Measurements from ENCODE around the gene EFL1. TPM values are rescaled to one million over a fixed set of nuclear protein-coding genes. Genes with fewer than 3 reads are reported as not detected.
"Not testable (repeated sequence)": the region's sequence is repeated elsewhere in the genome, so short reads cannot be mapped to it uniquely, and the experiment has no call there.

Gene EFL1
- total and polyA plus RNA-seq, 2 donors (not counting 3 experiments of a cell fraction or from before 2014, with no cell fraction given) = 6.6 to 21.9 TPM

- BruUV-seq (replicated peaks) = no TSS peak
- Histone ChIP-seq H3K79me2 (ENCODE audit: control insufficient read depth, insufficient read depth, low read length) (no peaks in the 10 kb centered on the region), H3K9me3 (replicated peaks; ENCODE audit: control insufficient read depth, insufficient read depth, low read length) (no peaks in the 10 kb centered on the region), H4K20me1 (replicated peaks; ENCODE audit: control insufficient read depth, extremely low read depth, insufficient read depth, low read length) (no peaks in the 10 kb centered on the region), H3K36me3 (ENCODE audit: control insufficient read depth in 2 of 2, extremely low read depth in 1 of 2, insufficient read depth in 2 of 2, low read length in 2 of 2) (no peaks in the 10 kb centered on the region), H3K27me3 (ENCODE audit: control insufficient read depth in 2 of 2, insufficient read depth in 2 of 2, low read length in 2 of 2) (no peaks in the 10 kb centered on the region), H3K27ac (ENCODE audit: insufficient read depth, low read depth, low read length) (no peak overlapping the region), H2AFZ (ENCODE audit: low read depth, low read length) (no peak overlapping the region), H3K9ac (replicated peaks; ENCODE audit: extremely low read depth, insufficient read depth, low read length) (no peak overlapping the region), H3K4me2 (ENCODE audit: insufficient read depth, low read length) (no peak overlapping the region), H3K4me1 (ENCODE audit: control insufficient read depth, extremely low read depth, insufficient read depth, low read length) (no peaks in the 10 kb centered on the region), H3K9me1 (replicated peaks; ENCODE audit: control insufficient read depth, extremely low read depth, insufficient read depth, low read length) (no peaks in the 10 kb centered on the region), H3K4me3 (replicated peaks in 1 of 3; ENCODE audit: insufficient read depth in 1 of 3, low read depth in 1 of 3, low read length in 3 of 3) (no peak overlapping the region)
- TF ChIP-seq JUN (IDR thresholded peaks at IDR 0.05; ENCODE audit: borderline replicate concordance, insufficient read depth, insufficient read length, low read depth) (peak; percentile 12), GATA2 (IDR thresholded peaks at IDR 0.05; ENCODE audit: insufficient read depth, insufficient read length, low read depth, low read length) (no peak), CTCF (IDR thresholded peaks at IDR 0.05; ENCODE audit: extremely low read depth in 1 of 2, insufficient read depth in 1 of 2, low read depth in 1 of 2, low read length in 2 of 2) (no peak), MYC (IDR thresholded peaks at IDR 0.05; ENCODE audit: low read depth, low read length) (no peak), FOS (IDR thresholded peaks at IDR 0.05; ENCODE audit: borderline replicate concordance, insufficient read depth, low read length) (peak; percentile 24), EZH2 (IDR thresholded peaks at IDR 0.05; ENCODE audit: borderline replicate concordance, low read depth, low read length, severe bottlenecking) (no peak)
- ChIA-PET POLR2A (no interaction called here), CTCF (no interaction called here)
- no peak for FAIRE-seq
- no peak for DNase-seq (ENCODE audit: low read depth, low spot score)
- dilution Hi-C loops (cut with MboI; ENCODE audit: extremely low pct_ligation_motif_present, low sequenced_read_pairs) = no loop called here
- intact Hi-C loops (cut with micrococcal nuclease) = no loop called here
These were observed 33.8 kb downstream of the EFL1 start for GRCh38 chr15:82228750-82229149.

GRCh38 chr15:82221535-82221934 is 41.0 kb downstream of the EFL1 start:
- H3K4me2 ChIP-seq (ENCODE audit: insufficient read depth, low read length); H3K9ac ChIP-seq (replicated peaks; ENCODE audit: extremely low read depth, insufficient read depth, low read length); dilution Hi-C loops (cut with MboI; ENCODE audit: extremely low pct_ligation_motif_present, low sequenced_read_pairs); H3K27ac ChIP-seq (ENCODE audit: insufficient read depth, low read depth, low read length); FAIRE-seq; intact Hi-C loops (cut with micrococcal nuclease); BruUV-seq (replicated peaks); H2AFZ ChIP-seq (ENCODE audit: low read depth, low read length); H3K4me3 ChIP-seq (replicated peaks in 1 of 3; ENCODE audit: insufficient read depth in 1 of 3, low read depth in 1 of 3, low read length in 3 of 3); H3K9me3 ChIP-seq (replicated peaks; ENCODE audit: control insufficient read depth, insufficient read depth, low read length); POLR2A ChIA-PET; H3K36me3 ChIP-seq (ENCODE audit: control insufficient read depth in 2 of 2, extremely low read depth in 1 of 2, insufficient read depth in 2 of 2, low read length in 2 of 2); H3K79me2 ChIP-seq (ENCODE audit: control insufficient read depth, insufficient read depth, low read length); H3K9me1 ChIP-seq (replicated peaks; ENCODE audit: control insufficient read depth, extremely low read depth, insufficient read depth, low read length); H3K27me3 ChIP-seq (ENCODE audit: control insufficient read depth in 2 of 2, insufficient read depth in 2 of 2, low read length in 2 of 2); H4K20me1 ChIP-seq (replicated peaks; ENCODE audit: control insufficient read depth, extremely low read depth, insufficient read depth, low read length); H3K4me1 ChIP-seq (ENCODE audit: control insufficient read depth, extremely low read depth, insufficient read depth, low read length): not testable (repeated sequence)
- TF ChIP-seq CTCF (IDR thresholded peaks at IDR 0.05; ENCODE audit: extremely low read depth in 1 of 2, insufficient read depth in 1 of 2, low read depth in 1 of 2, low read length in 2 of 2) = peak; percentile 22 to 32
- peak; percentile 8 for DNase-seq (ENCODE audit: low read depth, low spot score)
- CTCF ChIA-PET = interaction anchor here (0.6 to 1.0 kb wide), 4 partner anchors 38 to 122 kb away, joined by 3 to 7 read pairs (median 3); no protein-coding TSS in a partner anchor

- H3K27ac ChIP-seq (ENCODE audit: insufficient read depth, low read depth, low read length); H3K36me3 ChIP-seq (ENCODE audit: control insufficient read depth in 2 of 2, extremely low read depth in 1 of 2, insufficient read depth in 2 of 2, low read length in 2 of 2); DNase-seq (ENCODE audit: low read depth, low spot score); H3K9me3 ChIP-seq (replicated peaks; ENCODE audit: control insufficient read depth, insufficient read depth, low read length); POLR2A ChIA-PET; dilution Hi-C loops (cut with MboI; ENCODE audit: extremely low pct_ligation_motif_present, low sequenced_read_pairs); H3K4me1 ChIP-seq (ENCODE audit: control insufficient read depth, extremely low read depth, insufficient read depth, low read length); H3K27me3 ChIP-seq (ENCODE audit: control insufficient read depth in 2 of 2, insufficient read depth in 2 of 2, low read length in 2 of 2); intact Hi-C loops (cut with micrococcal nuclease); H3K9ac ChIP-seq (replicated peaks; ENCODE audit: extremely low read depth, insufficient read depth, low read length); H3K4me3 ChIP-seq (replicated peaks in 1 of 3; ENCODE audit: insufficient read depth in 1 of 3, low read depth in 1 of 3, low read length in 3 of 3); H2AFZ ChIP-seq (ENCODE audit: low read depth, low read length); BruUV-seq (replicated peaks); CTCF ChIA-PET; H3K79me2 ChIP-seq (ENCODE audit: control insufficient read depth, insufficient read depth, low read length); H3K9me1 ChIP-seq (replicated peaks; ENCODE audit: control insufficient read depth, extremely low read depth, insufficient read depth, low read length); FAIRE-seq; H4K20me1 ChIP-seq (replicated peaks; ENCODE audit: control insufficient read depth, extremely low read depth, insufficient read depth, low read length); H3K4me2 ChIP-seq (ENCODE audit: insufficient read depth, low read length): not testable (repeated sequence)
These were observed 46.4 kb downstream of the EFL1 start for GRCh38 chr15:82216092-82216491.

Measured in endothelial cell of umbilical vein (primary cell).